Measurements from ENCODE around the gene NFKBIZ.

DNA sequence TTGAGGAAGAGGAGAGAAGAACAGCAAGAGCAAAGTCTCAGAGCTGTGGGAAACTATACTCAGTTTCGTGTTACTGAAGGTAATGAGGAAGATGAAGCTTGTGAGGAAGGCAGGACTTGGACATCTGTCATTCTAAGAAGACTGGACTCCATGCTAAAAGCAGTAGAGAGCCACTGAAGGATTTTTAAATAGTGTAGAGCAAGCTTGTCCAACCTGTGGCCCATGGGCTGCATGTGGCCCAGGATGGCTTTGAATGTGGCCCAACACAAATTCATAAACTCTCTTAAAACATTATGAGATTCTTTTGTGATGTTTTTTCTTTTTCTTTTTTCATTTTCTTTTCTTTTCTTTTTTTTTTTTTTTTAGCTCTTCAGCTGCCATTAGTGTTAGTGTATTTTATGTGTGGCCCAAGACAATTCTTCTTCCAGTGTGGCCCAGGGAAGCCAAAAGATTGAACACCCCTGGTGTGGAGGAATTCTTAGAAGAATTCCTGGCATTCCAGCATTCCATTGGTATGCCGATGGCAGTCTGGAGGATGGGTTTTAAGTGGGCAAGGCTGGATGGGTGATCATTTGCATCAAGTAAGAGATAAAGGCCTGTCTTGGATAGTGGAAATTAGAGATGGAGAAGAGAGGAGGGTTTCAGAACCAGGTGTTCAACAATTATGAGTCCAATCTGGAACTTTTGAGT, 6.9 kb upstream of the NFKBIZ start:
- TF ChIP-seq, protein P1, sequence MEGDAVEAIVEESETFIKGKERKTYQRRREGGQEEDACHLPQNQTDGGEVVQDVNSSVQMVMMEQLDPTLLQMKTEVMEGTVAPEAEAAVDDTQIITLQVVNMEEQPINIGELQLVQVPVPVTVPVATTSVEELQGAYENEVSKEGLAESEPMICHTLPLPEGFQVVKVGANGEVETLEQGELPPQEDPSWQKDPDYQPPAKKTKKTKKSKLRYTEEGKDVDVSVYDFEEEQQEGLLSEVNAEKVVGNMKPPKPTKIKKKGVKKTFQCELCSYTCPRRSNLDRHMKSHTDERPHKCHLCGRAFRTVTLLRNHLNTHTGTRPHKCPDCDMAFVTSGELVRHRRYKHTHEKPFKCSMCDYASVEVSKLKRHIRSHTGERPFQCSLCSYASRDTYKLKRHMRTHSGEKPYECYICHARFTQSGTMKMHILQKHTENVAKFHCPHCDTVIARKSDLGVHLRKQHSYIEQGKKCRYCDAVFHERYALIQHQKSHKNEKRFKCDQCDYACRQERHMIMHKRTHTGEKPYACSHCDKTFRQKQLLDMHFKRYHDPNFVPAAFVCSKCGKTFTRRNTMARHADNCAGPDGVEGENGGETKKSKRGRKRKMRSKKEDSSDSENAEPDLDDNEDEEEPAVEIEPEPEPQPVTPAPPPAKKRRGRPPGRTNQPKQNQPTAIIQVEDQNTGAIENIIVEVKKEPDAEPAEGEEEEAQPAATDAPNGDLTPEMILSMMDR (conservative IDR thresholded peaks at IDR 0.05 in 1 of 2, IDR thresholded peaks at IDR 0.05 in 1 of 2; ENCODE audit: low read depth in 1 of 2, low read length in 2 of 2): no peak
- no peak for TF ChIP-seq EZH2 (IDR thresholded peaks at IDR 0.05; ENCODE audit: low read length, missing control alignments)
